Suprapubic skin (tissue), 4 donors: Measurements from ENCODE around the gene KRTAP27-1. TPM values are rescaled to one million over a fixed set of nuclear protein-coding genes. Genes with fewer than 3 reads are reported as not detected.

ENCODE experiments used
- DNase-seq, 2 donors: peaks; one replicate each; pipeline ENCODE4 v3.0.0-alpha.2; 2019; ENCODE audit warnings: low spot score in 2 of 2
- H3K27ac ChIP-seq: fragments of 200-600 bp; sonication (generic); one replicate; pipeline ENCODE4 v1.5.1; 2019
- H3K27me3 ChIP-seq: fragments of 200-600 bp; sonication (generic); one replicate; pipeline ENCODE4 v1.5.1; 2019
- H3K36me3 ChIP-seq: fragments of 200-600 bp; sonication (generic); one replicate; pipeline ENCODE4 v1.5.1; 2019
- H3K4me1 ChIP-seq: fragments of 200-600 bp; sonication (generic); one replicate; pipeline ENCODE4 v1.5.1; 2019
- H3K4me3 ChIP-seq: fragments of 200-600 bp; sonication (generic); one replicate; pipeline ENCODE4 v1.5.1; 2019; ENCODE audit warnings: mild to moderate bottlenecking
- H3K9me3 ChIP-seq: fragments of 200-600 bp; sonication (generic); one replicate; pipeline ENCODE4 v1.5.1; 2019
- CTCF ChIP-seq, 2 donors: fragments of 200-600 bp in 1 of 2; fragments of 450-650 bp in 1 of 2; sonication (generic) in 1 of 2; IDR thresholded peaks; one replicate each; pipeline ENCODE4 v1.5.1; 2016 to 2019; ENCODE audit warnings: antibody characterized with exemption in 2 of 2, mild to moderate bottlenecking in 1 of 2, moderate library complexity in 1 of 2
- EP300 ChIP-seq: sonication (generic); formaldehyde crosslinking; IDR thresholded peaks from one replicate; pipeline ENCODE4 v1.6.1; 2017; ENCODE audit warnings: antibody characterized with exemption
- POLR2A ChIP-seq, 2 donors: fragments of 450-650 bp; IDR thresholded peaks; one replicate each; pipeline ENCODE4 v1.6.1; 2017; ENCODE audit warnings: antibody characterized with exemption in 2 of 2, mild to moderate bottlenecking in 2 of 2, moderate library complexity in 2 of 2
- POLR2AphosphoS5 ChIP-seq, 3 donors: sonication (generic); formaldehyde crosslinking; IDR thresholded peaks; one replicate each; pipeline ENCODE4 v1.6.1; 2017; ENCODE audit warnings: antibody characterized with exemption in 3 of 3
- WGBS: methylation state at CpG from one replicate; pipeline ENCODE4 v1.1.5; 2018; 5-methylcytosine and 5-hydroxymethylcytosine counted together
- total RNA-seq, 4 donors: library from RNA; depleted of rRNA; stranded (reverse); fragments of >200 nt; gene quantifications; one replicate each; pipeline ENCODE4 v1.1.0, GENCODE V29; 2016

Gene KRTAP27-1
- total RNA-seq, 4 donors from 2014 or later = not detected

DNA sequence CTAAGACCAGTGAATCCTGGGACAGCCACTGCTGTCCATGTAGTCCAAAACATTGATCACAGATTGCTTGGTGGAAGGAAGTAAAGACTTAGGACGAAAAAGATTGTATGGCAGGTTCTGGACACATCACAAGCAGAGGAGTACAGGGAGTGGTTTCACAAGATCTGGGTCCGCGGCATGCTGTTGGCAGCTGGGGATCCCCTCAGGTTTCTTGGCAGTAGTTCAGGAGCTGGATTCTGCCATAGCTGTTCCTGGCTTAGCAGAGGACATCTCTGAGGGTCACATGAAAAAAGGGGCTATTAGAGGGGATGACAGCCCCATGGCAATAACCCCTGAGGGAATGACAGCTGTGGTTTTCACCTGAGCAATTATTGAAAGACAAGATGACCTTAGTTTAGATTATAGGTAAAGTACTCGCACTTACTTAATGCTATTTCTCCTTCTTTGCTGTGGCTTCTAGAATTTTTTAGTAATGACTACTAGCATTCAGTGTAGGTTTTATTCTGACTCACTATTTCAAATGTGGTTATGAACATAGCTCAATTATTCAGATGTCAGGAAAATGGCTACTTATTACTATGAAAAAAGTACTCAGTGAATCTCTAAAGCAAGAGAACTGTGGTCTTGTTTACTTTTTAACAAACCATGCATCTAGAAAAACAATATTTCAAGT is 8.2 kb downstream of the KRTAP27-1 start:
- H3K9me3 ChIP-seq = no peaks in the 10 kb centered on the region
- no peak overlapping the region for H3K27ac ChIP-seq
- TF ChIP-seq EP300 = no peak
- TF ChIP-seq CTCF (IDR thresholded peaks at IDR 0.05) = no peak
- no peak for TF ChIP-seq POLR2AphosphoS5 (IDR thresholded peaks at IDR 0.05)
- TF ChIP-seq POLR2A (IDR thresholded peaks at IDR 0.05) = no peak
- 46% methylated on average over 4 of the region's 4 CpGs for WGBS
- no peak overlapping the region for H3K4me3 ChIP-seq
- H3K27me3 ChIP-seq = no peaks in the 10 kb centered on the region
- no peaks in the 10 kb centered on the region for H3K4me1 ChIP-seq
- no peak for DNase-seq
- H3K36me3 ChIP-seq = no peaks in the 10 kb centered on the region

GRCh38 chr21:30326390-30326789 is 11.1 kb downstream of the KRTAP27-1 start:
- Histone ChIP-seq H3K36me3 (no peaks in the 10 kb centered on the region), H3K9me3 (no peaks in the 10 kb centered on the region), H3K4me1 (no peaks in the 10 kb centered on the region), H3K27me3 (no peaks in the 10 kb centered on the region), H3K27ac (no peak overlapping the region), H3K4me3 (no peak overlapping the region)
- DNase-seq = no peak
- no peak for TF ChIP-seq CTCF (IDR thresholded peaks at IDR 0.05)
- no peak for TF ChIP-seq EP300
- no peak for TF ChIP-seq POLR2AphosphoS5 (IDR thresholded peaks at IDR 0.05)
- no peak for TF ChIP-seq POLR2A (IDR thresholded peaks at IDR 0.05)

DNA sequence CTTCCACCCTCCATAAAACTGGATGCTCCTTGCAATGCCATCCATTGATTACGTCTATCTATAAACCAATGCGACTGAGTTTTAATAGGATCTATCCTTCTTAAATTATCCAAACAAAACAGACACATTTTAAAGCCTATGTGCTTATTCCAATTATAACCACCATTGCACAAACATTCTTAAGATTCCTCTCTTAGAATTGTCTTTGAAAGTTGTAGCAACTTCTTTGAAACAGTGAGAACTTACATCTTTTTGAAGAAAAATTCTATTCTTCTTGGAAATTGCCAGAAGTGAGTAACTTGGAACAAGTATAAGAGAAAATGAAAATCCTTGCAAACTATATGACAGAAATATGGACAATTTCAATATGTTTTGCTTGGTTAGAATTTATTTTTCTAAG is 17.3 kb downstream of the KRTAP27-1 start, which contains the start of gene KRTAP26-1:
TSS of gene KRTAP26-1 (minus strand) at position 101 of the 400 bp plus-strand sequence. CDS start 280 bp downstream, outside the sequence.
- WGBS = 88% methylated on average over 2 of the region's 2 CpGs
- Histone ChIP-seq H3K36me3 (no peaks in the 10 kb centered on the region), H3K27me3 (no peaks in the 10 kb centered on the region), H3K9me3 (no peaks in the 10 kb centered on the region), H3K27ac (no peak within 1 kb of the TSS), H3K4me3 (no peak within 1 kb of the TSS), H3K4me1 (no peaks in the 10 kb centered on the region)
- no peak for TF ChIP-seq CTCF (IDR thresholded peaks at IDR 0.05)
- TF ChIP-seq POLR2AphosphoS5 (IDR thresholded peaks at IDR 0.05) = no peak
- TF ChIP-seq EP300 = no peak
- no peak for TF ChIP-seq POLR2A (IDR thresholded peaks at IDR 0.05)
- DNase-seq = no peak

GRCh38 chr21:30315701-30316100 is 21.8 kb downstream of the KRTAP27-1 start:
- H3K36me3 ChIP-seq = no peaks in the 10 kb centered on the region
- WGBS = 90% methylated on average over 2 of the region's 2 CpGs
- no peak overlapping the region for H3K27ac ChIP-seq
- H3K4me3 ChIP-seq = no peak overlapping the region
- no peaks in the 10 kb centered on the region for H3K27me3 ChIP-seq
- no peaks in the 10 kb centered on the region for H3K4me1 ChIP-seq
- no peak for DNase-seq
- no peaks in the 10 kb centered on the region for H3K9me3 ChIP-seq
- TF ChIP-seq POLR2A (IDR thresholded peaks at IDR 0.05) (no peak), EP300 (no peak), POLR2AphosphoS5 (IDR thresholded peaks at IDR 0.05) (no peak), CTCF (IDR thresholded peaks at IDR 0.05) (no peak)

GRCh38 chr21:30306884-30307283 is 30.6 kb downstream of the KRTAP27-1 start:
- DNase-seq = no peak

More at GRCh38 chr21:30306884-30307283, 30.6 kb downstream of the KRTAP27-1 start:
- no peak overlapping the region for H3K4me3 ChIP-seq
- H3K27ac ChIP-seq = no peak overlapping the region
- WGBS = 71% methylated on average over 2 of the region's 2 CpGs
- no peaks in the 10 kb centered on the region for H3K27me3 ChIP-seq
- H3K36me3 ChIP-seq = no peaks in the 10 kb centered on the region
- H3K9me3 ChIP-seq = no peaks in the 10 kb centered on the region
- TF ChIP-seq CTCF (IDR thresholded peaks at IDR 0.05) (no peak), POLR2A (IDR thresholded peaks at IDR 0.05) (no peak), POLR2AphosphoS5 (IDR thresholded peaks at IDR 0.05) (no peak), EP300 (no peak)
- no peaks in the 10 kb centered on the region for H3K4me1 ChIP-seq
